IPS-NIHi7 (cell line): ENCODE data around the gene SYNDIG1.
"Not testable (repeated sequence)": the region's sequence is repeated elsewhere in the genome, so short reads cannot be mapped to it uniquely, and the experiment has no call there.

Source experiments
- DNase-seq: peaks from one replicate; pipeline ENCODE4 v3.0.0; 2012; ENCODE audit warnings: mixed read lengths; ENCODE audit errors: extremely low spot score

Gene SYNDIG1

DNA sequence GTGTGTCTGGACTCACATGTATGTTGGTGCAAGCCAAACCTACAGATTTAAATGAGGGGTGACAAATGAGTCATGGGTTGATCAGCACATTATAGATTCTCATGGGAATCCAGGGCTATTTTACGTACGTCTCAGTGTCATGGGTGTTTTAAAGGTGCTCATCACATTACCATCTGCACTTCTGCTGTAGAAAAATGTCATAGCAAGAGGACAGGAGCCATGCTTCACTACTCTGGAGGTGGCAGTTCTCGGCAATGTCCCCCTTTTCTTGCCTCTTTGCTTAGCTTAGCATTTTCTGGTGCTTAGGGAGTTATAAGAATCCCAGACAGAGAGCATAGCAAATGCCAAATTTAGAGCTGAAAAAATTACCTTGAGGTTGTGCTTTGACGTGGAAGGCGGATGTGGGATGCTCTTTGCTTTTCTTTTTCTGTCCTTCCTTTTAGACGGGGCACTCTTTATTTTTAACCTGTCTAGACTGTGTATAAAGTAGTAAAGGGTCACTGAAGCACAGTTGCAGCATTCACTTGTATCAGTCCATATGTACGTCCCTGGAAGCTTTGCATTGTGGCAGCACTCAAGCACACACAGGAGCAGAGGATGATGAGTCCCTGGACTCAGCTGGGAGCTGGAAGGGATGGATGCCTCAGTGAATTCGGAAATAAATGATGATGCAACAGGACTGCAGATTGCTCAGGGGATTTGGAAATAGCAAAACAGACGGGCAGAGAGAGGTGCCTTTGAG, 139.7 kb downstream of the SYNDIG1 start:
- DNase-seq, result no peak

GRCh38 chr20:24609757-24610156, 140.3 kb downstream of the SYNDIG1 start:
- no peak for DNase-seq

DNA sequence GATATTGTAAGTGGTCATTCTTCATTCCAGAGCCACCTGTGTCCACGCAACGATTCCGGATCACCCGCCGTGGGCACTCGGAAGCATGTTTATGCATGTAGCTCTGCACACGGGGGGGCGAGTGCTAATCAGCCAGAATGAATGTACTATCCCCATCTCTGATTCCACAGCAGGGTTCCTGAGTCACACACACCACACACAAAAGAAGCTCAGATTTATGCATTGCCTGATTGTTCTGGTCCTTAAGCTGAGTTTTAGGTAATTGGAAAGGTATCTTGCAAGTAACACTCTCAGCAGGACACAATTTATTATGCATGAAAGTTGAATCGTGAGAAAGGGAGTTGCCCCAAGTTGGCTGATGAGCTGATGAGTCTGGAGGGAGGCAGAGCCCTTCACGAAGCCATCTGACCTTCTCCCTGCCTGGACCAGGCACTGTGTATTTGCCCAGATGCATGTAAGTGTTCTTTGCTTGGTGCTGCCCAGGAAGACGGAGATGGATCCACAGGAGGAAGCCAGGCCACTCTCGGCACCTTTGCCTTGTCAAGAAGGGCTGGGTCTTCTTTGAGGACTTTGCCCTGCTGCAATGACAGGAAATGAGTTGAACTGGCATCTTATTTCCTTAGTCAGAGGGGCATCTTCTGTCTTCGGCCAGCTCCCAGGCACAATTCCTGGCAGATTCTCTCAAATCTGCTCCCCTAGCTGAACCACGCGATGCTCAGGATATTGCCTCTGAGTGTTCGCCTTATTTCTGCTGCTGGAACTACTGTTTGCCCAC, 141.1 kb downstream of the SYNDIG1 start:
- no peak for DNase-seq

DNA sequence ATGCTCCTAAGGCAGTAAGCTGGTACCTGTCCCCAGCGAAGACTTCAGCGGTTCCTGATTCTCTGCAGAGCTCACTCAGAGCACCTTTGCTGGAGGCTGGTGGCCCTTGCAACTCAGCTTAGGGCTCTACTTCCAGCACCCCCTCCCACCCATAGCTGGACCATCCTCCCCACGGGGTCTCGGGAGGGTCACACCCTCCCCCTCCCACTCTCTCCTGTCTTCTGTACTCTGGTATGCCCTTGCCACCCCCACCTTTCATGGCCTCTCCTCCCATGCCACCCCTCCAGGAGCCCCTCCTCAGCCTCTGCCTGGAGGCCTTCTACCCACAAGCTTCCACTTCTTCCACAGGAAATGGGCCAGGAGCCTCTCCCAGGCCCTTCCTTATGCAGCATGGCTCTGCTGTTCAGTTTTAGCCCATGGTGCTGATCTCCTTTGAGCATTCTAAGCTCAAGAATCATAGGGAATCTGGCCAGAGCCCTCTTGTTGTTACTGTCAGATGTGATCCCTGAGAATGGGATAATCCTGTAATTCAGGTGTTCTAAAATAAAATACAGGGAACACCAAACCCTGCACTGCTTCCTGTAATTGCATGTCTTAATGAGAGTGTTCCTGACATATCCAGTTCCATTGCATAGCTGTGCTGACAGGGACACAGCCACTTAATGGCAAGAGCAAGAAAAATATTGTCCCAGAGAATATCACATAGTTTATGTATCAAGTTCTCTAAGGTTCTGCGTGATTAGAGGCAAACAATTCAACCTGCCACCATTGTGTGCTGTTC, 142.1 kb downstream of the SYNDIG1 start:
- DNase-seq, result no peak

- no peak for DNase-seq
Measured at GRCh38 chr20:24612799-24613775, 143.7 kb downstream of the SYNDIG1 start.

- no peak for DNase-seq
Measured at GRCh38 chr20:24614341-24614740, 144.9 kb downstream of the SYNDIG1 start.

GRCh38 chr20:24615353-24615752, 145.9 kb downstream of the SYNDIG1 start:
- DNase-seq, result no peak

GRCh38 chr20:24616258-24617079, 147.0 kb downstream of the SYNDIG1 start:
- no peak for DNase-seq

DNA sequence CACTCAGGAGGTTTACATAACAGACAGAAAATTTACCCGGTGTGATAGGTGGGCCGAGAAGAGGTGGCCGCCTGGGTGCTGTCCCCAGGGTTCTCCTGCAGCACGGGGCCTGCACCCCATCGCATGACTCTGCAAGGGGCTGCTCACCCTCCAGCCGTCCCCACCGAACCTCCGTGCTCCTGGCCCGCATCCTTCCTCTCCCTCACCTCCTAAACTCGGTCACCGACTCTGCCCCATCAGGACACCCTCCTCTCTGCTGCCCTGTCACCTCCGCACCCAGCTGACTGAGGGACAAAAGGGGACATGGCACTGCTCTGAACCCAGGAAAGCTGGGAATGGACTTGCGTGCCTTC, 147.6 kb downstream of the SYNDIG1 start:
- DNase-seq, result no peak

GRCh38 chr20:24617757-24618450, 148.5 kb downstream of the SYNDIG1 start:
- no peak for DNase-seq

GRCh38 chr20:24618739-24619138, 149.3 kb downstream of the SYNDIG1 start:
- no peak for DNase-seq

- no peak for DNase-seq
Measured at GRCh38 chr20:24619212-24619611, 149.8 kb downstream of the SYNDIG1 start.

DNA sequence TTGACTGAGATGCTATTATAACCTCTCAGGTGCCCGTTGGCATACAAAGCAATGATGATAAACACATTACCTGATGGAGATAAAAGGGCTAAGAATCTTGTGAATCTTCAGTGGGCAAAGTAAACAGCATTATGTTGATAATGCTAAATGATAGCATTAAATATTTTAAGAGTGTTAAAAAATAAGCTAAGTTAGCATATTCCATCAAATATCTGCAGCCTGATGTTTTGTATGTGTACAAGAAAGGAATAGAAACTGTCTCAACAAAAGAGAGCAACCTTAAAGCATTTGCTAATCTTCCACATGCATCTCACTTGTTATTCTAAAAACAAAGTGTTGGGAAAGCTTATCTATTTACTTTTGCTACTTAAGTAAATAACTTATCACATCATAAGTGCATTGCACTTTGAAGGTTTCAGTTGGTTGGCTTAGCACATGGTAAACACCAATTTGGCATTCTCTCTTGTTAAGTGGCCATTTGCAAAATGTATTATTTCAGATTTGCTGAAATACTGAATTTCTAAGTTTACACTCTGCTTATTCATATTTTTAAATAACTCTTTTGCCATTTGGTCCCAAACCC, 151.6 kb downstream of the SYNDIG1 start:
- no peak for DNase-seq

DNA sequence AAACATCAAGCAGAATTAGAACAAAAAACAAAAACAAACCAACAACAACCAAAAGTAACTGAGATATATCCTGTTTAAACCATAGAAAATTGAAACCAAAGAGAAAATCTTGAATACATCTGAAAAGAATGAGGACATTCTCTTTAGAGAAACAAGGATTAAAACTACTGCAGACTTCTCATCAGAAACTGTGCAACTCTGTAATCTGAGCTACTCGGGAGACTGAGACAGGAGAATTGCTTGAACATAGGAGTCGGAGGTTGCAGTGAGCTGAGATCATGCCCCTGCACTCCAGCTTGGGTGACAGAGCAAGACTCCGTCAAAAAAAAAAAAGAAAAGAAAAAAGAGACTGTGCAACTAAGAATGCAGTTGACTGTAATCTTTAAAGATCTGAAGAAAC, 153.4 kb downstream of the SYNDIG1 start:
- DNase-seq, result no peak

- DNase-seq, result not testable (repeated sequence)
Measured at GRCh38 chr20:24626141-24626540, 156.7 kb downstream of the SYNDIG1 start.

- DNase-seq, result no peak
Measured at GRCh38 chr20:24627291-24627690, 157.9 kb downstream of the SYNDIG1 start.

DNA sequence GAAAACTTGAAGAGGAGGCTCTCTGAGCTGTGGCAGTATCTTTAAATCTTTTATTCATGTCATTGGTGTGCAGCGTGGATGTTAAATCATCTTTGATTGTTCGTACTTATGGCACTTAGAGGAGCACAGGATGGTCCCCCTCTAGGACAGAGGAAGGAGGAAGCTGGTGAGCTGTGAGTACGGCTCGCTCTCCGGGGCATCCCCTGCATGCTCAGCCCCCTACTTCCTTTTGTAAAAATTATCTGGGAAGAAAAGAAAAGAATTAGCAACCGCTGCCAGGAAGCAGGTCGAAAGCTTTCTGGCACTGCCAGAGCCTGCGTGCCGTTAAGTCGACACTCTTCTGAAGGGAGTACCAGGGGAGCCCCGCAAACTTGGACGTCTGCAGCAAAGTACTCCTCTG, 158.5 kb downstream of the SYNDIG1 start:
- no peak for DNase-seq

DNA sequence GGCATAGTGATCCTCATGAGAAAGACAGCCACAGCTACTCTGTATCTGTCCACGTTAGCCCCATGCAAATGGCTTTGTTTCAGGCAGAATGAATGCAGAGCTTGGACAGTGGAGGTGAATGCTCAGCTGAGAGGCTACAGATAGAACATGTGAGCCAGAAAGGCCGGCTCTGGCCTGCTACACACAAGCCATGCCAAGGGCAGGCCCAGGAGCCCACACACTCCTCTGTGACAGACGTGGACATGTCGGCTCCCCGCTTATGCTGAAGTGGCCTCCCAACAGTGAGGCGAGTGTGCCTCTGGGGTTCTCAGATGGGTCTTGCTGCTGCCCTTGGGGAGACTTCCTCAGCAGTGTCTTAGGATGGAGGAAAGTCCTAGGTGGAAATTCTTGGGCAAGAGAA, 159.6 kb downstream of the SYNDIG1 start:
- no peak for DNase-seq

DNA sequence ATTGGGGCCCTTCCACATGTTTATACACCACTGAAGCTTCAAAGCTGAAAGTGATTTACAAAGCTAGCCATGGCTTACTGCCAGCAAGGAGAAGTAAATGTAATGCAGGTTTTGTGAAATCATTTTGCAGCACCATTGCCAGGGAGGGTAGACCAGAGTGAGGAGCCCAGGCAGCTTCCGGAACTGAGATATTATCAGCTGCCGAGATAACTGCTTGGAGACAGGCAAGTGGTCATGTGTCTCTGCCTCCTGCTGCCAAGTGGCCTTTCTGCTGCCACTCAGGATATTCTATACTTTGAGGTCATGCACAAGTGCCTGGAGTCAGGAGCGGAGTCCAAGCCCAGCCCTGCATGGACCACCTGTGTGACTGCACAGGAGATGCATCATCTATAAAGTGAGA, 160.2 kb downstream of the SYNDIG1 start:
- no peak for DNase-seq
